SKM-1 treated with dmso at 0.1 percent for 144 hours (cell line): ENCODE measurements around the gene IQGAP3.

Experiments used
- DNase-seq: peaks from one replicate; lab custom pipeline; 2025; ENCODE audit not compliant: unreplicated experiment; lab: John Stamatoyannopoulos, UW

IQGAP3 gene

DNA sequence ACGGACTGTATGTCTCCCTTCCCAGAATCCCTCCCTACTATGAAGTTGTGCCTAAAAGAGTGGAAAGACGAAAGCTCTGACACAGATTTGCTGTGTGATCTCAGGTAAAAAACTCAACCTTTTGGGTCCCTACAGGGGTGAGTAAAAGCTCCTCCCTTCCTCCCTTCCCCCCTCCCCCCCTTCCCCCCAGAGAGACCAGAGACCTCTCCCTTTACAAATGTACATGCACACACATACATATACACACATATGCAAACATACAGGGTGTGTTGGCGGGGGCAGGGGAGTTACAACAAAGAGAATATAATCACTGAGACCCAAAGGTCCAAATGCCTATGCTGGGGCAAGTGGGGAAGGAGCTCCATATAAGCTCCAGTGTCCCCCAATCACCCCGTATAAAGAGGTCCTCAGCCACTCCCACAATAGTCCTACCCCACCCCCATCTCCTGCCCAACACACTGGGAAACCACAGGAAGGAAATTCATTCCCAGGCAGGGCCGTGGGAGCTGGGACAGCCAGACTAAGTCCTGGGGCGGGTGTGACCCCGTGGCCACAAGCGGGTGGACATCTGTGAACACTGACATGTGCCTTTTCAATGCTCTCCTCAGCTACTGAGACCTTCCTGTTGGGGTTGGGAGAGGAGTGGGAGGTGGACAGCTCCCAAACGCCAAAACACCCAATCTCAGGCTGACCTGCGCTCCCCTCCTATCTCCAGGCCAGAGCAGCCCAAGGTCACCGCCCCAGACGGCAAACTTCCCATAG lies 73.8 kb downstream of the IQGAP3 start:
- DNase-seq, result no peak

DNA sequence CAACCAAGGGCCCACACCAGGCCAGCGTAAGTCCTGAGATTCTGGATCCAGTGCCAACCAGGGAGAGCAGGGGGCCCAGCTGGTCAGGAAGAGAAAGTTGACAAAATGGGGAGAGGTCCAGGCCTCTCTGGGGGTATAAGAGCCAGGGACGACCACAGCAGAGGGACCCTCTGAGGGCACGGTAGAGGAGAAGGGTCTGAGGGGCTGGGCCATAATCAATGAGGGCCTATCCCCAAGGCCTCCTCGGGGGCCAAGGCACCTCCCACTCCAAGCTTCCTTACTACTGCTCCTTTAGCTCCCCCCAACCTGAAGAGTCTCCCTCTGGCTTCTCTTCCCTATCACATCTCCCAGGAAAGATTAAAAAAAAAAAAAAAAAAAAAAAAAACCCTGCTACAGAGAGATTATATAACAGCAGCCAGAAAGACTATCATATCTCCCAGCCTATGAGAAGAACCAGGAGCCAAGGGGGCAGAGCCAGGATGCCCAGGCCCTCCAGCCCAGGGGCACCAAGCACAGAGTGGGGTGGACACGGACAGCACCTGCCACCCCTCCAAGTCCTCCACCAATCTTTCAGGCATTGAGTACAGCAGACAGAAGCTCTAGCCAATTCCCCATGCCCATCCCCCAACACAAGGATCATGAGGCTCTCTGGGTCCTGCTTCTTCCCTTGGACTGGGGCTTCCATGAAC lies 74.5 kb downstream of the IQGAP3 start:
- no peak for DNase-seq

DNA sequence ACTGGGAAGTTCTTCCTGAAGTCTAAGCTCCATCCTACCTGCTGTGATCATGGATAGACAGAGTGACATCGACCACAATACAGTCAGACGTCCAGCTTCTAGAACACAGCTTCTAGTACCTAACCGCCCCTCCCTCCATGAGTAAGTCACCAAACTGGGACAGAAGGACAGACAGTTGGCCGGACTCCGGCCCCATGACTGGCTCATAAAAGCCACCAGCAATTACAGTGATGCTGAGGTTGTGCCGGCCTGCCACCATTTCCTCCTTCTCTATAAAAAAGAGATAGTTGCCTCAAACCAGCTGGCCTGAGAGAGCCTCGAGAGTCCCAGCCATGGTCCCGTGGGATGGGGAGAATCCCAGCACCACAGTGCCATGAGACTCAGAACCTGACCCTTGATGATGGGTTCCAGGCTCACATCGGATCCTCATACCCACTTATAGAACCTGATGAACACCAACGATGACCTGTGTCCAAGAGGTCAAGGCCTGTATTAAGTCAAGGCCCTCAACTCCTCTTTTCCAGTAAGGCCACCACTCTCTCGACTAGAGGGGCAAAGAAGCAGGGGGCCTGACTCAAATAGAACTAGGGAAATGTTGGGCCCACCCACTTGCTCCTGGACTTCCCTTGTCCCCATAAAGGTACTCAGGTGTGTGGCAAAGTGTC lies 75.2 kb downstream of the IQGAP3 start:
- no peak for DNase-seq

DNA sequence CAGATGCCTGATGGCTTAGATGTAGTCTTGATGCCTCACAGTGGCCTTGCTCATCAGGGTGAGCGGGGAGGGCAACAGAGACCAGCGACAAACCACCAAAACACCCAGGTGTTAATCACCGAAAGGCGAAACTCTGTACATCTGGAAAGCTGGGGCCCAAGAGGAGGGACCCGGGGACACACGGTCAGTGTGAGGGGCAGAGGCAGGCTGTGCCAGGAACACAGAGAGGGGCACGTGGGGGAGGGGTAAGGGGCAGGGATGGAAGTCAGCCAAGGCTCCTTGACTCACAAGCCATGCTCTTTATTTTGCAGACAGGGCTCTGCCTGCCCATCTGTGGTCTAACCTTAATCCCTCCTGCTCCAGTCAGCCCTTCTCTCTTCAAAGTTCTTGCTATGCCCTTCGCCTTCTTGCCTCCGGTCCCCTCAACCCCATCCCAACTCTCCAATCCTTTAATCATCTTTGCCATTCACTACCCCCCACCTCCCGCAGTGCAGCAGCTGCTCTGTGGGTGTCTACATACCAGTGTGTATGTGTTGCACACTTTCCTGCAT lies 76.1 kb downstream of the IQGAP3 start:
- DNase-seq, result no peak

DNA sequence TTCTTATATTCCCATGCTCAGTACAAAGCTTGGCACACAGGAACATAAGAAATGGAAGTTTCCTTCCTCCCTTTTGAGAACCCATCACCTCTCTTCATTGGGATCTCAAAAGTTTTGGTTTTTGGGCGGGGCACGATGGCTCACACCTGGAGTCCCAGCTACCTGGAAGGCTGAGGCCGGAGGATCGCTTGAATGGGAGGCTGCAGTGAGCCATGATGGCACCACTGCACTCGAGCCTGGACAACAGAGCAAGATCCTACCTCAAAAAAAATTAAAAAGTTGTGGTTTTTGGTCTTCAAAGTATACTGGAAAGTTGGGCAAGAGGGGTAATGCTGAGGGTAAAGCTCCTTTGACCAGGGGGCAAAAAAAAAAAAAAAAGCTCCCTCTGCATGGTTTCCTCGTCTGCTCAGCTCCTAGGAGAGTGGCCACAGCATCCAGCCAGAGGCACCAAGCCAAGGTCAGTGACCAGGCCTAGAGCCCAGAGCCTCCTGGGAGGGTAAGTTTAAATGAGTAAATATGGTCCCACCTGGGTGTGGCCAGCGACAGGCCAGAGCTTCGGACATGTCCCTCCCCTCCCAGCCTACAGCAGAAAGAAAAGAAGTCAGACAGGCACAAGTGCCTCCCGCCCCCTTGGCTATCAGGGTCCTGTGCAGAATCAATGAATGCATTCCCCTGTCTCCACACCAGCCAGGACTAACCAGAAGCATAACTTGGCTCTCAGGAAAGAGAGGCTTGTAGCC lies 76.8 kb downstream of the IQGAP3 start:
- DNase-seq, result no peak

DNA sequence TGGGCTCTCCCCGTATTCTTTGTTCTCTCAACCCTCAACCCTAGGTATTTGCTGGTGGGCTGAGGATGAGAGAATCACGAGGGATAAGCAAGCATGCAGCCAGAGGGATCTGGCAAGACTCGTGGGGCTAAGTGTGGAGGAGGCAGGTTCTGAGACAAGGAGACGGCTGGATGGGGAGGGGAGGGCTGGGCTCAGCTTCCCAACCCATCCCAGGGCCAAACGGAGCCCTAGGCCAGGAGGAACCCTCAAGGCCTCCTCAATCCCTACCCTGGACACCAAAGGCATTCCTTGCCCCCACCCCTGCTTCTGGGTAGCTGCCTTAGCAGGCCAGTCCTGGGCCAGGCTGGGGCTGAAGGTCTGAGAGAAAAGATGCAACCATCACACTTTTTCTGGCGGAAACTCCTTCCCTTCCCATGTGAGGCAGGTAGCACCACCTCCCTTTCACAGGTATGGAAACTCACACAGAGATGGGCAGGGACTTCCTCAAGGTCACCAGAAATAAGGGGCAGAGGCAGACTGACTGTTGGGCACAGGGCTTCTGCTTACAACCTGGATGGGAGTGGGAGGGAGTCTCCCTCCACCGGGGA lies 78.0 kb downstream of the IQGAP3 start:
- DNase-seq, result no peak

DNA sequence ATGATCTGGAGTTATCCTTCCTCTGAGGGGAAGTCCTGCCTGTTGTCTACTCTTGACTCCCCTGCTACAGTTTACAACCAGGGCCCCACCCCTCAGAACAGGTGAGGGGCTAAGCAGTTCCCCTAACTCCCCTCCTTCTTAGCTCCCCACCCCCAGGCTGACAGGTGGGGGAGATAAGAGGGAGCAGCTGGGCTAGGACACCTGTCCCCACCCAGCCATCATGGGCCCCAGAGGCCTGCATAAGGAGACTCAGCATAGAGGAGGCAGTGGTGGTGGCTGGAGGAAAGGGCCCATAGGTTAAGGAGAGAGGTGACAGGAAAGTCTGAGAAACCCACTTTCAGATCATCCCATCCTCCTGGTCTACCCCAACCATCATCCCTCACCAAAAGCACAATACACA lies 78.6 kb downstream of the IQGAP3 start:
- DNase-seq, result no peak

DNA sequence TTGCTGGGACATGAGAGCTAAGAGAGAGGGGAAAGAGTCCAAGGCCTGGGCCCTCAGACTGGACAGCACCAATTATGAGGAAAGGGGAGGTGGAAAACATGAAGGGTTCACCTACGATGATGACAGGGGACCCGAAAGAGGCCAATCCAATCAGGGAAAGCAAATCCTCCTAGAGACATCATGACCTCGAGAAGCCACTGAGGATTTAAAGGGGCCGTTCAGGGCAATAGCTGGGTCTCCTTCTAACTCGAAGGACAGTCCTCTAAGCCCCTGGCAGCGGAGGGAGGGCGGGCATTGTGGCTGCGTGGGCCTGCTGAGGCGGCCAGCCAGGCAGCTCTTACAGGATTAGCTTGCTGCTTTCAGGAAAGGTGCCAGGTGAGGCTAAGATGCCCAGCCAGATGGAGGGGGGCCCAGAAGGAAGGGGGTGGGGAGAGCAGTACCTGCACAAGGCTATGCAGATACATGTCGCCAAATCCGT lies 79.2 kb downstream of the IQGAP3 start:
- peak; percentile 29 for DNase-seq

DNA sequence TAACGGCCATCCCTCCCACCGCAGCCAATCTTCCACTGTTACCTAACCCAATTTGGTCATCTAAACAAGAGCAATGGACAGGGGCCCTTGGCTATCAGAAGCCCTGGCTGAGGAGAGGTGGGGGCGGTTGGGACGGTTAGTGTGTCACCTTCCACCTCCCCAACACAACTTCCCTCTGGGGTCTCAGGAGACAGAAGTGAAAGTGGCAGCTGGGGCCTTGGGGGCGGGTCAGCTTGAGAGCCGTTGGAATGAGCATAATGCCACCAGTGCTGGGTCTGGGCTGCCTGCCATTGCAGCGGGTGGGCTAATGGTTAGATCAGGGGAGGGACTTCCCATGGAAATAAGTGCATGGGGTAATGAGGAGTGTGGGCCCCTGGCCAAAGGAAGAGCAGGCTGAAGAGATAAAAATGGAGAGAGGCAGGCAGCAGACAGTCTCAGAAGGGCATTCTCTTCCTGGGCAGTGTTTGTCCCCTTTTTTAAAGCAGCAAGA lies 79.7 kb downstream of the IQGAP3 start:
- peak; percentile 85 for DNase-seq

DNA sequence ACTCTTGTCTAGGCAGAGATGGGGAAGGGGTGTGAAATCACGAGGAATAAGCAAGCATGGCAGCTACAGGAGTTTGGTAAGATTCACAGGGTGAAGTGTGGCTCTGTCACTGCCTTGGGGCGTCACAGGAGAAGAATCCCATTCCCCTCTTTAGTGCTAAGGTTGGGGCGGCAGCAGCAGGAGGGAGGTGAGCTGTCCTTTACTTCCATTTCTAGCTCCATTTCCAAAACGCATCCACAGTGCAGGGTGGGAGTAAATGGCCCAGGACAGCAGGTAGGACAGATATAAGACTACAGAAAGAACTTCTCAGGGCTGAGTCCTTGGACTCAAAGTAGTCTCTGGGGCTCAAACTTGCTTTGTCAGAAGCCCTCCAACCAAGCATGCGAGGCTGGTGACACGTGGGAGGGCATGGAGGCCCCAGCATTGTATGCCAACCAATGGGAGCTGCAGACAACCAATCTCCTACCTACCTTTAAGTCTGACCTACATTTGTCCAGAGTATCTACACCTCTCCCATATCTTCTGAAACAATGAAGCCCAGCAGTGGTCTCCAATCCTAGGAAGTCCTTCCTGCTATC lies 80.3 kb downstream of the IQGAP3 start:
- no peak for DNase-seq

DNA sequence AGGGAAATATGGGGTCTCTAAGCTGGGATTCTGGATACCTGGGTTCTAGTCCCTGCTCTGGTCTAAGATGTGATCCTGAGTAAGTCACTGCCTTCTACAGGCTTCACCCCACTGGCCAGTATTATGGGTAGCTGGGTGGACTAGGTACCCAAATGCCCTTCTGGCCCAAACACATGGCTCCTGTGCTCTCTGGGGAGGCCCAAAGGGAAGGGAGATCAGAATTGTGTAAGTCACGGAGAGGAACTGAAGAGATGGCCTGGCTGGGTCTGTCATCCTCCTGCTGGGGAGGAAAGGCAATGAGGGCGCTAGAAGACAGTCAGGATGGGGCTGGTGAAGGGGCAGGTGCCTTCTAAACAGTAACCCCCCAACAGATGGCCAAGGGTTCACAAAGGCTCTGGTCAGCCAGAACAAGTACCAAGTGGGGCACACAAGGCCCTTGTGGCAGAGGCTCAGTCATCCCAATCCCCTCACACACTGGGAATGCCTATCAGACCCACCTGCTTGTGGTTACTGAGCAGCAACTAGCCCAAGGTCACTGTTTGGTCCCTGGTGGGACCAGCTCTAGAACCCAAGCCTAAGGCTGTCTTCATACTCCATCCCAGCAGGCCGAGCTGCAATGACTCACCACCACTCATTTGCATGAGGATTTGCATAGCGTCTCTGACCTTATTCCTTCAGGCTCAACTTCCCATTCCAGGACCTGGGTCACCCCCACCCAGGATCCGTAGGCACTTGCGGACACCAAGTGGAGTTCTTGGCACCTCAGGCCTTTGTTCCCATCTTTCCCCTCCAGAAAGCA lies 81.0 kb downstream of the IQGAP3 start:
- peak; percentile 74 for DNase-seq

DNA sequence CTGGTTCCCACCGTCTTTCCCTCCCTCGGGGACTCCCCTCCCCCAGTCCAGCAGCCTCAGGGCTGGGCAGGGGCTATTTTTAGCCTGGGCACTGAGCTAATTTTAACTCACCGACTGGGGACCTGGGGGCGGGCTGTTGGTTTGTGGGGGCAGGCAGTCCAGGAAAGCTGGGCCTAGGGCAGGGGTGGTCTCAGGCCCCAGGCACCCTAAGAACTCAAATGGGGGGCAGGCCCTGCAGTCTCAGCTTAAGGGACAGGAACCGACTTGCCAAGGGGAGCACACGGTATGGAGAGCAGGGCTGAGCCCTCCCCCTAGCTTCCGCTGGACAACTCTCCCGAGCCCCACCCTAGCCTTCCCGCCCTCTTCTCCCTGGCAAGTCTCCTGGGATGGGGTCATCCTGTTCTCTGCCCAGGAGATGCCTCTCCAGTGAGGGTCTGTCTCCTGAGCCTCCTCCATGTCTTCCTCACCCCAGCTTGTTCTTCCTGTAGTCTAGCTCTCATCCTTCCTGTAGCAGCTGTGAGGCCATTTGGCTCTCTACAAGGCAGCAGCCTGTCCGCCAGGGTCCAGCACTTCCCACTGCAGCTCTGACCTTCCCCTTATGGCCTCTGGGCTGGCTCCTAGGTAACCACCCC lies 81.8 kb downstream of the IQGAP3 start:
- DNase-seq, result no peak

DNA sequence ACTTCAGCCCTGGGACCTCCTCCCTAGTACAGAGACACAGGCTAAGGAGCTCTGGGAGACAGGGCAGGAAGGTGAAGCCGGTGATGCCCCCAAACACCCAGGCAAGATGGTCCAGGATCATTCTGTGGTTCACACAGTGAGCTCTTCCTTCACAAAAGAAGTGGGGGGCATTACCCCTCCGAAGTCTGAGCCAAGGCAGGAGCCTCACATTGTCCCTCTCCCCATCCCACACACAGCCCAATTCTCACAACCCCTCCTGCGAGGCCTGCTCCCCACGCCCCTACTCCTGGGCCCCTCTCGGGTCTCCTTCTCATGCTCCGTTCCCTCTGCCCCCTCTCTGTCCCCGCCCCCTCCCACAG lies 82.5 kb downstream of the IQGAP3 start:
- no peak for DNase-seq

DNA sequence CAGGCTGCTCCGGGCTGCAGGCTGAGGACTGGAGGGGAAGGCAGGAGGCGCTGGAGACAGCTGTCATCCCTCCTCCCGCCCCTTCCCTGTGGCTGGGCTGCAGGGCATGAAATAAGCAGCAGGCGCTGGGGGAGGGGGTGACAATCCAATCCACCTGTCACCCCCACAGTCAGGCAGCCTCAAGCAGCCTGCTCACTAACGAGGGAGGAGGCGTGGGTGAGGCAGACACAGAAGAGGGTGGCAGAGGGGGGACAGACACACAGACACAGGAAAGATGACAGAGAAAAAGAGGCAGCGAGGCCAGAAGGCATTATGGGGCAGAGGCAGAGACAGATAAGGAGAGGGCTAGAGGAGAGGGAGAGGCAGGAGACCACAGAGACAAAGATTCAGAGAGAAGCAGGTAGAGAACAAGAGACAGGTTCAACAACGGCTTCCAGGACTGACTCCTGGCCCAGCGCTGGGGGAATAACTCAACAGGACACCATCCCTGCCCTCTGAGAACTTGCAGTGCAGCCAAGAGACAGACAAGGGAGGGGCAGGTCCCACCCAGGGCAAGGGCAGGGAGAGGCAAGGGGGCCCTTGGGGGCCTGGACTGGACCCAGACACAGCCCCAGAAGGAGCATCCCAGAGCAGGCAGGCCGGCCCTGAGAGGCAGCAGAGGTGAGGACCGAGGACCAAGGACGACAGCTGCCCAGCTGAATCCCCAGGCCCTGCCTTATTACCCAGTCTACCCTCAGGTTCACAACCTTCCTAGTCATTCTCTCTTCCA lies 83.0 kb downstream of the IQGAP3 start:
- DNase-seq, result peak; percentile 39

DNA sequence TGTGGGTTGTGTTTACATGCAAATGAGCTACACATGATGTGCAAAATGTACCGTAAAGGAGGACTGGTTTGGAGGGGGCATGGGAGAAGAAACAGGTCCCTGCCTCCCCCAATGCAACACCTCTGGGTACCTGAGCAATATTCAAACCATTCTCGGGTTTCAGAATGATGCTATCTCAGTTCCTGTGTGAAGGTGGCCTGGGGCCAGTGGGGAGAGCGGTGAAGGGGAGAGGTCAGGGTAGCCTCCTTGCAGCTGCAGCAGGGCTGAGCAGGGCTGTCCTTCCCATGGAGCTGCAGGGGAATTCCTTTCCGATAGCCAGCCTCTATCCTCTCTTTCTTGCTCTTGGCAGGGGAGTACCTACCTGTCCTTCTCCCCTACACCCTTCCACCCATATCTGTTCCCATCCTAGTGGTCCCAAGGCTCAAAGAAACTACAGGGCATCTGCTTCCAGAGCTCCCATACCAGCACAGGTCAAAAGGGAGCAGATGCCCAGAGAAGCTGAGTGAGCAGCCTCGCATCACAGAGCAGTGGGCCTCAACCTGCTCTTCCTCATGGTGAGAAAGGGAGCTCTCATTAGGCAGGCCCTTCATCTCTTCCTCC lies 83.7 kb downstream of the IQGAP3 start:
- no peak for DNase-seq

DNA sequence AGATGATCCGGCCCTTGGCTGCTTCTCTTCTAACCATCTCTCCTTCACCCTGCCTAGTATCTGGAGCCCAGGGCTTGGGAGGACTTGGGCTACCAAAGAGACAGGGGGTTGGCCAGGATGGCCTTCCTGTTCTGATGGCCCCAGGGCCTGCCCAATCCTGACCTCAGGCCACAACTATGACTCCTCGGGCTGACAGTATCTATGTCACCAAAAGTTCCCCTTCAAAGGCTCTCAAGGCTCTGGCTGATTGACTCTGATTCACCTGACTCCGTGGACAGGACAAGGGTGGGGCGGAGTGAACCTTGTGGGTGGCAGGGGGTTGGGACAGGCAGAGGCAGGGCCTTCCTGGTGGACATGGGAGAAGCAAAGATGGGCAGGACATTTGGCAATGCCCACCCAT lies 84.5 kb downstream of the IQGAP3 start:
- DNase-seq, result no peak

DNA sequence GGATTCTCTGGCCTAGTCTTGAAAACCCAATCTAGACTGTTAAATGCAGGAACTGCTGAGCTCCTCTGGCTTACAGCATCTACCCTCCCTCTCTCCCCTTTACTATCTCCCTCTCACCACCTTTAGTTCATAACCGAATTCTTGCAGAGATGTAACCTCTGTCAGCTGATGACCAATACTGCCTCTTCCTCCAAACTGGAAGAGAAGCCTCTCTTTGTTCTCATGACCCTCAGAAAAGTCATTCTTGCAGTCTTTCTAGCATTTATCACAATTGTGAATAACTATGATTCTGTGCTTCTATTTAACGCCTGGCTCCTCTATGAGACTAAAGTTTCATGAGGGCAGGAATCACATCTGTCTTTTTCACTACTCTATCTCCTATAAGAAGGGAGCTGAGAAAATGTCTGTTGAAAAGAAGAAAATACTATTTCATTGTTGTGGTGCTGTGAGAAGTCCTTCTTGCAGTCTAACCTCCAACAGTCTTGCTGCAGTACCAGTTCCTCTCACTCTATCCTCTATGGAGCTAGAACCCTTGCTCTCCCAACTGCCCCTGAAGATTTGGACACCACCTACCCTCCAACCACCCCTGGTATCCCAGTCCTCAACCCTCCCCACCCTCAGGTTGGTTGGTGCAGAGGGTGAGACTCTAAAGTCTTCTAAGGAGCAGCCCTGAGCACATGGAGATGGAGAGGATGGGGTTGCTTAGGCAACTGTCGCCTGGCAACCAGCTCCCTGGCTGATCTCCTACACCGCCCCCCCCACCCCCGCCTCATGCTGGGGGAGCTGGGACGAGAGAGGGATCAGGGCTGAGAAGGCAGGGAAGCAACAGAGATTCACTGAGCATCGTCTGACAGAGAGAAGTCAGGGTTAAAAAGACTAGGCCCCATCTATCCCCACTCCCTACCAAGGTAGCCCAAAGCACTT lies 85.7 kb downstream of the IQGAP3 start:
- DNase-seq, result no peak
